A549 (cell line): ENCODE data around the gene COMMD10. TPM values are rescaled to one million over a fixed set of nuclear protein-coding genes. Genes with fewer than 3 reads are reported as not detected.

Experiments used
- ATAC-seq, 2 experiments: fragments of 200-7000 bp in 1 of 2; fragments of >200 bp in 1 of 2; cut with Nextera tagmentation in 1 of 2; cut with Tn5 transposase in 1 of 2; 3 replicates each; pipeline versions ENCODE4 v1.8.0 to v1.9.1; 2018 to 2020; ENCODE audit warnings: mild to moderate bottlenecking in 1 of 2, moderate library complexity in 1 of 2
- CTCF ChIA-PET: fragments of 300-600 bp; sonication (Branson Sonifier 250); formaldehyde crosslinking; extraction: SDS; loops from one replicate; lab custom pipeline; 2021; ENCODE audit warnings: antibody characterized with exemption, inconsistent platforms; lab: Yijun Ruan, JAX
- POLR2A ChIA-PET: fragments of 350-600 bp; formaldehyde crosslinking; extraction: SDS; loops from one replicate; lab custom pipeline; 2021; ENCODE audit warnings: antibody characterized with exemption, inconsistent platforms; lab: Yijun Ruan, JAX
- DNase-seq, 2 experiments: peaks; one replicate each; pipeline versions ENCODE4 v3.0.0 to v3.0.0-alpha.2; 2011 to 2016; ENCODE audit warnings: low read depth in 1 of 2, low spot score in 1 of 2
- FAIRE-seq: peaks from 2 replicates; lab custom pipeline; 2011; peaks lifted over from hg19 to GRCh38; lab: Jason Lieb, UNC
- H3K27ac ChIP-seq, 2 experiments: fragments of >200 bp; sonication (Bioruptor Twin); formaldehyde crosslinking; 3 replicates each; pipeline ENCODE4 v1.5.1; 2016 to 2017
- H3K4me1 ChIP-seq: fragments of >200 bp; sonication (Bioruptor Twin); formaldehyde crosslinking; 3 replicates; pipeline ENCODE4 v1.6.1; 2016
- H3K4me2 ChIP-seq: fragments of >200 bp; sonication (Bioruptor Twin); formaldehyde crosslinking; 3 replicates; pipeline ENCODE4 v1.6.1; 2016
- H3K4me3 ChIP-seq: fragments of >200 bp; sonication (Bioruptor Twin); formaldehyde crosslinking; 3 replicates; pipeline ENCODE4 v1.5.1; 2016
- H3K9me3 ChIP-seq: fragments of >200 bp; sonication (Bioruptor Twin); formaldehyde crosslinking; 3 replicates; pipeline ENCODE4 v1.6.1; 2016
- CEBPB ChIP-seq, 2 experiments: fragments of >200 bp in 1 of 2; sonication (Bioruptor Twin) in 1 of 2; formaldehyde crosslinking in 1 of 2; IDR thresholded peaks; 2 replicates each; pipeline ENCODE4 v1.6.1; 2012 to 2016
- CTCF ChIP-seq: fragments of >200 bp; sonication (Bioruptor Twin); formaldehyde crosslinking; IDR thresholded peaks from 3 replicates; pipeline ENCODE4 v1.5.1; 2016
- EHF ChIP-seq: fragments of 250-450 bp; sonication (Bioruptor Pico); IDR thresholded peaks from 2 replicates; pipeline ENCODE4 v1.5.0; 2020; ENCODE audit warnings: mild to moderate bottlenecking
- FOSL2 ChIP-seq, 2 experiments: fragments of 450-650 bp in 1 of 2; fragments of >200 bp in 1 of 2; sonication (Bioruptor Twin) in 1 of 2; formaldehyde crosslinking; IDR thresholded peaks; 2 replicates each; pipeline versions ENCODE4 v1.5.0 to v1.6.1; 2016 to 2020; ENCODE audit warnings: mild to moderate bottlenecking in 1 of 2, moderate library complexity in 1 of 2
- FOXS1 ChIP-seq: fragments of 250-450 bp; sonication (Bioruptor Pico); IDR thresholded peaks from 2 replicates; pipeline ENCODE4 v1.5.0; 2020; ENCODE audit warnings: mild to moderate bottlenecking, moderate library complexity
- HOXB5 ChIP-seq: fragments of 250-450 bp; sonication (Bioruptor Pico); IDR thresholded peaks from 2 replicates; pipeline ENCODE4 v1.5.0; 2020; ENCODE audit warnings: mild to moderate bottlenecking, moderate library complexity
- KDM5A ChIP-seq: fragments of 200-600 bp; sonication (generic); IDR thresholded peaks from 2 replicates; pipeline ENCODE4 v1.6.1; 2016; ENCODE audit warnings: antibody characterized with exemption, mild to moderate bottlenecking
- MAFK ChIP-seq: fragments of 450-650 bp; IDR thresholded peaks from 2 replicates; pipeline ENCODE4 v1.6.1; 2014; ENCODE audit not compliant: partially characterized antibody
- MYC ChIP-seq: IDR thresholded peaks from 2 replicates; pipeline ENCODE4 v1.6.1; 2012; ENCODE audit warnings: mild to moderate bottlenecking, inconsistent platforms, low read length, improper control_type of control experiment, borderline replicate concordance
- NFE2L2 ChIP-seq: fragments of 150-350 bp; conservative IDR thresholded peaks from 2 replicates; pipeline ENCODE4 v1.6.1; 2014; ENCODE audit warnings: low read length
- RAD21 ChIP-seq, 2 experiments: fragments of >200 bp in 1 of 2; sonication (Bioruptor Twin) in 1 of 2; formaldehyde crosslinking in 1 of 2; IDR thresholded peaks in 1 of 2; conservative IDR thresholded peaks in 1 of 2; 2 replicates in 1 of 2; 3 replicates in 1 of 2; pipeline ENCODE4 v1.6.1; 2012 to 2018; ENCODE audit warnings: inconsistent platforms in 1 of 2
- RNF2 ChIP-seq: fragments of 200-600 bp; sonication (generic); IDR thresholded peaks from 2 replicates; pipeline ENCODE4 v1.6.1; 2016; ENCODE audit warnings: low read depth, mild to moderate bottlenecking, antibody characterized with exemption, moderate library complexity, borderline replicate concordance
- SMC3 ChIP-seq: fragments of >200 bp; sonication (Bioruptor Twin); formaldehyde crosslinking; IDR thresholded peaks from 3 replicates; pipeline ENCODE4 v1.6.1; 2018; ENCODE audit warnings: inconsistent platforms
- WGBS: methylation state at CpG from one replicate; pipeline ENCODE4 v1.1.6; 2017; ENCODE audit errors: missing lambda C conversion rate; 5-methylcytosine and 5-hydroxymethylcytosine counted together
- polyA plus RNA-seq, 4 experiments: library from polyadenylated mRNA; depleted of rRNA in 3 of 4; stranded (reverse); fragments of >200 nt; fragmentation: RNase III in 1 of 4; extraction: RNeasy Plus Mini Kit Qiagen cat#74134 plus additional on column Dnase treatment in 1 of 4; gene quantifications; 2 replicates in 3 of 4; 3 replicates in 1 of 4; pipeline ENCODE4 v1.2.3, GENCODE V29; 2011 to 2017
- TF ChIP-seq, protein P1 (sequence below): fragments of 150-350 bp; IDR thresholded peaks from 2 replicates; pipeline ENCODE4 v1.6.1; 2014; ENCODE audit warnings: low read depth, mild to moderate bottlenecking, low read length
- TF ChIP-seq, protein P2 (sequence below): IDR thresholded peaks from 2 replicates; pipeline ENCODE4 v1.6.1; 2012
- TF ChIP-seq, protein P3 (sequence below): IDR thresholded peaks from 2 replicates; pipeline ENCODE4 v1.6.1; 2012

The COMMD10 gene
- polyA plus RNA-seq, 2 of the 4 experiments (the other 2 are of a cell fraction): 40.2 to 63.9 TPM

DNA sequence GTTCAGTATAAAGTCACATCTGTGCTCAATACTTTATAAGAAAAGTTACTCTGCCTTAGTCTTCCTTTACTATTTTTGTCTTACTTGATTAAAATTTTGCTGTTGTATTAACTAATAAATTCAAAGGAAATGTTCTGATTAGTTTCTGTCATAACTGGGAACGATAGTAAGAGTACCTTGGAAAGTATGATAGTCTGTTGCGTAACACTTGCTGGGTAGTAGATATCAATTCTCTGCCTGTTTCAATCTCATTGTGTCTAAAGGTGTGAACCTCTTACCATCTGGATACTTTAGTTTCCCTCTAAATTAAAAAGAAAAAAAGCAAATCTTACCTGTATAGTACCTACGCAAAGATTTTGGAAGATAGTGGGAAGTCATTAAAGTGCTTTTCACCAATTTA, 48.5 kb downstream of the COMMD10 start:
- H3K4me2 ChIP-seq: no peak overlapping the region
- DNase-seq: no peak
- no peak overlapping the region for H3K27ac ChIP-seq
- no peak overlapping the region for H3K4me3 ChIP-seq
- FAIRE-seq: no peak
- H3K4me1 ChIP-seq: no peaks in the 10 kb centered on the region
- no peak for ATAC-seq
- ChIA-PET CTCF (no interaction called here), POLR2A (no interaction called here)
- TF ChIP-seq, protein P1, sequence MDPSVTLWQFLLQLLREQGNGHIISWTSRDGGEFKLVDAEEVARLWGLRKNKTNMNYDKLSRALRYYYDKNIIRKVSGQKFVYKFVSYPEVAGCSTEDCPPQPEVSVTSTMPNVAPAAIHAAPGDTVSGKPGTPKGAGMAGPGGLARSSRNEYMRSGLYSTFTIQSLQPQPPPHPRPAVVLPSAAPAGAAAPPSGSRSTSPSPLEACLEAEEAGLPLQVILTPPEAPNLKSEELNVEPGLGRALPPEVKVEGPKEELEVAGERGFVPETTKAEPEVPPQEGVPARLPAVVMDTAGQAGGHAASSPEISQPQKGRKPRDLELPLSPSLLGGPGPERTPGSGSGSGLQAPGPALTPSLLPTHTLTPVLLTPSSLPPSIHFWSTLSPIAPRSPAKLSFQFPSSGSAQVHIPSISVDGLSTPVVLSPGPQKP: no peak
- TF ChIP-seq MYC (no peak), CEBPB (IDR thresholded peaks at IDR 0.05) (peak; percentile 48 to 67; a peak in 3 of 4 replicates)
- 92% methylated on average over 3 of the region's 3 CpGs for WGBS
- H3K9me3 ChIP-seq: no peaks in the 10 kb centered on the region

DNA sequence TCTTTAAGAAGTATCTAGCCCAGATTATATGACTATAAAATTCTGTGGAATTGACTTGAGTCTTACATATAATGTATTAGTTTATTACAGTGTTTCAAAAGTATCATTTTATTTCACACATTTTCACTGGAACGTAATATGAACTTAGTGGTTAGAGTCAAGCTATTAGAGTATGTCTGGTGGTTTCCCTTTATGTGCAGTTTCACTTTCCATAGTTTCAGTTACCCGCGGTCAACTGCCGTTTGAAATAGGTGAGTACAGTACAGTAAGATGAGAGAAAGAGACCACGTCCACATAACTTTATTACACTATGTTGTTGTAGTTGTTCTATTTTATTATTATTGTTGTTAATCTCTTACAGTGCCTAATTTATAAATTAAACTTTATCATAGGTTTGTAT, 50.5 kb downstream of the COMMD10 start:
- ATAC-seq (no peak), FAIRE-seq (no peak), DNase-seq (no peak)
- POLR2A ChIA-PET: no interaction called here
- Histone ChIP-seq H3K4me3 (no peak overlapping the region), H3K4me1 (no peaks in the 10 kb centered on the region), H3K27ac (no peak overlapping the region), H3K4me2 (no peak overlapping the region), H3K9me3 (no peaks in the 10 kb centered on the region)
- 93% methylated on average over 5 of the region's 5 CpGs for WGBS
- CTCF ChIA-PET: interaction anchor here (1.2 to 2.5 kb wide), 2 partner anchors 11 to 422 kb away, joined by 5 to 10 read pairs; no protein-coding TSS in a partner anchor
- TF ChIP-seq RNF2 (no peak), EHF (no peak), HOXB5 (CRISPR knock-in tag) (no peak)

GRCh38 chr5:116137544-116138378, 52.9 kb downstream of the COMMD10 start:
- ATAC-seq (peak in 1 of 2 experiments; percentile 69; a peak in 2 of 6 replicates), DNase-seq (peak; percentile 15 to 41), FAIRE-seq (no peak)
- H3K27ac ChIP-seq: no peak overlapping the region
- ChIA-PET CTCF (interaction anchor here (0.6 to 2.5 kb wide), 7 partner anchors 9 to 810 kb away, joined by 3 to 10 read pairs (median 3); no protein-coding TSS in a partner anchor), POLR2A (no interaction called here)
- H3K4me3 ChIP-seq: no peak overlapping the region
- WGBS: 5% methylated on average over 4 of the region's 4 CpGs
- H3K9me3 ChIP-seq: no peaks in the 10 kb centered on the region
- H3K4me1 ChIP-seq: no peaks in the 10 kb centered on the region
- TF ChIP-seq CTCF: peak; percentile 81
- peak; percentile 84 to 85 for TF ChIP-seq RAD21 (conservative IDR thresholded peaks at IDR 0.05 in 1 of 2, IDR thresholded peaks at IDR 0.05 in 1 of 2)
- no peak for TF ChIP-seq NFE2L2
- TF ChIP-seq HOXB5 (CRISPR knock-in tag): no peak
- peak; percentile 5 for TF ChIP-seq MAFK
- TF ChIP-seq SMC3: peak; percentile 60; the same call in 2 of the 3 replicates
- TF ChIP-seq, protein P2, sequence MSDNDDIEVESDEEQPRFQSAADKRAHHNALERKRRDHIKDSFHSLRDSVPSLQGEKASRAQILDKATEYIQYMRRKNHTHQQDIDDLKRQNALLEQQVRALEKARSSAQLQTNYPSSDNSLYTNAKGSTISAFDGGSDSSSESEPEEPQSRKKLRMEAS: no peak
- no peak for TF ChIP-seq FOSL2 (IDR thresholded peaks at IDR 0.05)
- no peak for TF ChIP-seq FOSL2 (CRISPR knock-in tag; IDR thresholded peaks at IDR 0.05)
- H3K4me2 ChIP-seq: no peak overlapping the region

- H3K9me3 ChIP-seq: no peaks in the 10 kb centered on the region
- ATAC-seq (no peak), FAIRE-seq (no peak), DNase-seq (no peak)
- H3K27ac ChIP-seq: no peak overlapping the region
- no peak overlapping the region for H3K4me2 ChIP-seq
- POLR2A ChIA-PET: no interaction called here
- WGBS: 93% methylated on average over 3 of the region's 3 CpGs
- CTCF ChIA-PET: no interaction called here
- TF ChIP-seq, protein P1: no peak
- TF ChIP-seq RAD21 (conservative IDR thresholded peaks at IDR 0.05 in 1 of 2, IDR thresholded peaks at IDR 0.05 in 1 of 2): no peak
- TF ChIP-seq, protein P3, sequence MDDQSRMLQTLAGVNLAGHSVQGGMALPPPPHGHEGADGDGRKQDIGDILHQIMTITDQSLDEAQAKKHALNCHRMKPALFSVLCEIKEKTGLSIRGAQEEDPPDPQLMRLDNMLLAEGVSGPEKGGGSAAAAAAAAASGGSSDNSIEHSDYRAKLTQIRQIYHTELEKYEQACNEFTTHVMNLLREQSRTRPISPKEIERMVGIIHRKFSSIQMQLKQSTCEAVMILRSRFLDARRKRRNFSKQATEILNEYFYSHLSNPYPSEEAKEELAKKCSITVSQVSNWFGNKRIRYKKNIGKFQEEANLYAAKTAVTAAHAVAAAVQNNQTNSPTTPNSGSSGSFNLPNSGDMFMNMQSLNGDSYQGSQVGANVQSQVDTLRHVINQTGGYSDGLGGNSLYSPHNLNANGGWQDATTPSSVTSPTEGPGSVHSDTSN: no peak
- TF ChIP-seq CTCF: no peak
- no peak for TF ChIP-seq KDM5A
- TF ChIP-seq FOXS1 (CRISPR knock-in tag): no peak
- peaks cover 8% of the 10 kb centered on the region; the same call in 2 of the 3 replicates for H3K4me1 ChIP-seq
- no peak overlapping the region for H3K4me3 ChIP-seq
These were observed 57.7 kb downstream of the COMMD10 start for GRCh38 chr5:116142495-116142894.
